HG03139 (cell line): Measurements from ENCODE around the gene ZNF521.

Source experiments
- ATAC-seq: cut with Tn5 transposase; IDR thresholded peaks from one replicate; pipeline ENCODE4 v1.9.1; 2021; ENCODE audit not compliant: unreplicated experiment

Gene ZNF521

GRCh38 chr18:25253136-25253535 lies 98.8 kb downstream of the ZNF521 start:
- ATAC-seq = no peak

DNA sequence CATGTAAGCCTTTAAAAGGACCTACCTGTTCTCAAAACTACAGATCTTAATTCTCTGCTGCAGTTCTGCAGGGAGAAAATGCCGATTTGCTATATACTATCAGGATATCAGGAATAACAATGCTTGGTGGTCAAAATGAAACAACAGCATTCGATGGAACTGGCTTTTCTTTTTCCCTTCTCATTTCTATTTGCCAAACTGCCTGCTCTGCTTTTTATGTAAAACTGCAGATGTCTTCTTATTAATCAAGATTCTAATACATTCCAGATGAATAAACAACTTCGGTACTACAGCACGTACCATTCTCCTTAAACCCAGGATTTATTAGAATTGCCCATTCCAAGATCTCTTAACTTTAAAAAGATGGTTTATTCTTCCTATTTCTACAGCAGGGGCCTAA lies 100.9 kb downstream of the ZNF521 start:
- no peak for ATAC-seq

- no peak for ATAC-seq
Observed at GRCh38 chr18:25250474-25250851, 101.5 kb downstream of the ZNF521 start.

GRCh38 chr18:25248755-25249154 lies 103.2 kb downstream of the ZNF521 start:
- no peak for ATAC-seq

- ATAC-seq = no peak
Observed at GRCh38 chr18:25247725-25248124, 104.2 kb downstream of the ZNF521 start.

DNA sequence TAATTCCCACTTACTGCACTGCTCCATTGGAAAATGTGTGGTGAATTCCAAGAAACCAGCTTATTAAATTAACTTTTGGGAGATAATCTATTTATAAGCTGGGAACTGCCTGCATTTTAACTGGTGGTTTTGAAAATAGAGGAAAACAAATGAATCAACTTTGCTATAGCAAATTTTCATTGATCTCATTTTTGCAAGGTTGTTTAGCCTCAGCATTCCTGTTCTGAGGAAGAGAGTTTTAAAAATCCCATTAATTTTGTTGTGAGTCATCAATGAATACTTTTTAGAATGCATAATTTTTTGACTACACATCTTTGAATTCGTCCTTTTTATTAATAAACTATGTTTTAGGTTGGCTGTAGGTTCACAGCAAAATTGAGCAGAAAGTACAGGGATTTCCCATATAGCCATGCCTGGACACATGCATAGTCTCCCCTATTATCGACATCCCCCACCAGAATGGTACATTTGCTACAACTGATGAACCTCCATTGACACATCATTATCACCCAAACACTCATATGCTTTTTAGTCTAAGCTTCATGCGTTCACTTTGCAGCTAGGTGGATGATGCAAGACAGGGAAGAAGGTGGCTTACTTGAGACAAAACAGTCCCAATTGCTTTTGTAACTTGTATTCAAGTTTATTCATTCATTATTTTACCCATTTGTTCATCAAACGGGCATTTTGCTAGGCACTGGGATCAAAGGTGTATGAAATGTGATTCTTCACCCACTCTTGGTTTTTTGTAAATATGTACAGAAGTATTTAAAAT lies 106.9 kb downstream of the ZNF521 start:
- ATAC-seq = no peak

- ATAC-seq = no peak
Observed at GRCh38 chr18:25244170-25244569, 107.8 kb downstream of the ZNF521 start.

DNA sequence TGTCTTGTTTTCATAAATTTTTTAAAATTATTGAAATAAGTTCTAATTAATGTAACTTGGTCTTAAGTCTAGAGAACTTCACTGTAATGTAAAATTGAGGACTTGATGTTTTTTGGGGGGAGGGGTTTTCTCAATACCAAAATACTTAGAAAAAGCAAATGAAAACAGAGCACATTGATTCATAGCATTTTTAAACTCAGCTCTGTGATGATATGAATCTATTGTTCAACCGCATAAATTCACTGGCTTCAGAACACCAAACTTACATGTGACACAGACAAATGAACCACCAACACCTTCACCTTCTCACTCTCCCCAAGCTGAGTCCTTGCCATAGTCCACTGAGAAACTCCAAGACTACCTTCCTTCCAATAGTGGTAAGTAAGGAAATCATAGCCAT lies 108.2 kb downstream of the ZNF521 start:
- ATAC-seq = no peak

- ATAC-seq = no peak
Observed at GRCh38 chr18:25243257-25243656, 108.7 kb downstream of the ZNF521 start.

GRCh38 chr18:25240420-25240770 lies 111.6 kb downstream of the ZNF521 start:
- no peak for ATAC-seq

GRCh38 chr18:25239581-25240419 lies 112.2 kb downstream of the ZNF521 start:
- ATAC-seq = no peak

- ATAC-seq = no peak
Observed at GRCh38 chr18:25239151-25239550, 112.8 kb downstream of the ZNF521 start.

DNA sequence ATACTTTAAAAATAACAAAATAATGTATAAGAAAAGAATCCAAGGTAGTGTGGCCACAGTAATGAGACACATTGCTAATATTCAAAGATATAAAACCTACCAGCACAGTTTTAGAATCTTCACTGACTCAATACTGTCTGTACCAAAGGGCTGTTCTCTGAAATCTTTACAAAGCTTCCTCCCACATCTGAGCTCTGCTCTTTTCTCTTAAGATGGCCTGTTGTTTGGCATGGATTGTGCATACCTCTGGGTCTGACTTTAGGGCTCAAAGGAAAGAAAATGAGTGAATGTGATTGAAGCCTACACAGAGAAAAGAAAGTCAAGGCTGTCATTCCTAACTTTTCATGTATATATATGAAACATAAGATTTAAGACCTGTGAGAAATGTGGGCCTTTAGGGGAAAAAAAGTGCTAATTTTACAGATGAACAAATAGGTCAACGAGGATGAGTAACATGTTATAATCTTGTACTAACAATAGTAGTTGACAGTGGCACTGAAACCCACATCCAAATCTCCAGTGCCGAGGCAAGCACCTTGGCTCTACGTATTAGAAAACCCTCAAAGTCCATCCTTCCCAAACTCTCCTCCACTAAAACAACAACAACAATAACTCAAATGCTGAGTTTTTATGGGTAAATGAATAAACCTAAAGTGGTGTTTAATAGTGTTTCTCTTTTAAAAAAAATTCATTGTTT lies 114.2 kb downstream of the ZNF521 start:
- ATAC-seq = no peak

DNA sequence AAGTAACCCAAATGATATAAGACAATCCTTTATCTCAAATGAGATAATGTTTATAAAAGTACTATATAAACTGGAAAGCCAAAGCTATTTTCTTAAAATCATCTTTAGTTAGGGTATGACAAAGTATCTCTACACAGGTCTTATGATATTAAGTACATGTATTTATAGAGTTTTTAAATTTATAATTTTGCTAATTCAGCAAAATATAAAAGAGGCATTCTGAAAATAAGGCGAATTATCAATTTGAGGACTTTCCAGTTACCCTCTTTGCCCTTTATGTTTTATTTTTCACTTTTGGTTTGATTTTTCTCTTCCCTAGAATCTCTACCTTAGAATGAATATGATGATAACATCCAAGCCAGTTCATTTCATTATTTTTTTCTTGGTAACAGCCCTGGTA lies 115.2 kb downstream of the ZNF521 start:
- no peak for ATAC-seq

GRCh38 chr18:25235401-25236042 lies 116.4 kb downstream of the ZNF521 start:
- no peak for ATAC-seq

- no peak for ATAC-seq
Observed at GRCh38 chr18:25234740-25235345, 117.1 kb downstream of the ZNF521 start.

- no peak for ATAC-seq
Observed at GRCh38 chr18:25234322-25234639, 117.7 kb downstream of the ZNF521 start.

DNA sequence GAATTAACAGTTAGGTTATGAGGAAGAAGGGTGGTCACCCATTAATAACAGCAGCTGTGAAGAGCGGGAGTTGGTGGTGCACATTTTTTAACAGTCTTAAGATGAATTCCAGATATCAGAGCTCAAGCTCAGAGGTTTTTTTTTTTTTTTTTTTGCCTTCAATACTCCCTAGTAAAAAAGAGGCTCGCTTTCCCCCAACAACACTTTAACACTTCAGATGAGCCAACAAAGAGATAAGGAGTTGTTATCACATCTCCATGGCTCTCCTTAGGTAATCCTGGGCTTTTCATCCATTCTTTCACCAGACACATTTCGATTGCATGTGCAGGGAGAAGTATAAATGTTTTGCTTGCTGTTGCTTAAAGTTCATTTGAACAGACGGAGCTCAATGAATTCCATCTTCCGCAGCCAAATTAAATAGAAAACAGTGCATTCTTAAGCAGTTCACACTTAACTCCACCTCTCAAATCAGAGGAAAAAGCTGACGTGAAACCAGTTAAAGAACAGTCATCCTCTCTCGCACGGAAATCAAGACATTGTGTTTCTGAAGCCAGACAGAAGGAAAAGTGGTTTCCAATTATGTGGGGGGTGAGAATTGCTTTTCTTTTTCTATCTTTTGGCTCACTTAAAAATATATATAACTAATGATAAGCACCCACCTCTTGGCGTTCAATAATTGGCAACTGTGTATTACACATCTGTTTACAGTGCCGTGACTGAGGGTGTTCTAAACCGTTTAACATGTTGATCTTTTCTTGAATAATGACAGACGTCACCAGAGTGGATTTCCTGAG lies 118.2 kb downstream of the ZNF521 start:
- no peak for ATAC-seq

DNA sequence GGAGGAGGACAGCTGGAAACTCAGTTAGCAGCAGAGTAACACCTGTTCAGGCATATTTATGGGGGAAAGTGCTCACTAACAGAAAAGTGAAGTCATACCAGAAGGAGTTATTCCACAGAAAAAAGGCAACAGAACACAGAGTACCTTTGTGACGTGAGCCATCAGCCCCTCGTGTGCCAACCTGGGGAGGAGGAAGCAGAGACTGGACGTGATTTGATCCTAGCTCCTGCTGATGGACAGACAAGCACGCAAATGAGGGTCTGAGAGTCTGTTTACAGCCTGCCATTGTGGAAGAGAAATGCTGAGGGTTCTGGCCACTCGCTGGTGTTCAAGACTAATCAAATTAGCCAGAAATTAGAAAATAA lies 120.7 kb downstream of the ZNF521 start:
- no peak for ATAC-seq

- ATAC-seq = no peak
Observed at GRCh38 chr18:25230658-25231326, 121.2 kb downstream of the ZNF521 start.
